Left renal pelvis (tissue), 4 donors: ENCODE measurements around the gene POLR3E. TPM values are rescaled to one million over a fixed set of nuclear protein-coding genes. Genes with fewer than 3 reads are reported as not detected.

ENCODE experiments used
- DNase-seq, 4 donors: peaks; one replicate each; pipeline ENCODE4 v3.0.0-alpha.2; 2013; ENCODE audit warnings: low read depth in 4 of 4, low spot score in 3 of 4
- polyA plus RNA-seq, 4 donors: library from polyadenylated mRNA; unstranded; fragments of 120-200 nt; gene quantifications; one replicate each; pipeline ENCODE4 v1.2.1, GENCODE V29; 2013; ENCODE audit not compliant: insufficient read length in 4 of 4

POLR3E gene
- polyA plus RNA-seq, 4 donors: 43.8 to 65.3 (median 52.9) TPM

- DNase-seq: no peak
These were observed 17.7 kb downstream of the POLR3E start for GRCh38 chr16:22314661-22315626.

- no peak for DNase-seq
These were observed 18.8 kb downstream of the POLR3E start for GRCh38 chr16:22315979-22316378.

GRCh38 chr16:22316411-22316811, 19.2 kb downstream of the POLR3E start:
- DNase-seq: no peak

- DNase-seq: no peak
These were observed 19.9 kb downstream of the POLR3E start for GRCh38 chr16:22317001-22317530.

- DNase-seq: no peak
These were observed 20.4 kb downstream of the POLR3E start for GRCh38 chr16:22317625-22318024.

- no peak for DNase-seq
These were observed 21.6 kb downstream of the POLR3E start for GRCh38 chr16:22318690-22319358.

- no peak for DNase-seq
These were observed 23.5 kb downstream of the POLR3E start for GRCh38 chr16:22320572-22321339.

- DNase-seq: peak; percentile 31 to 47 (median 36)
These were observed 24.3 kb downstream of the POLR3E start for GRCh38 chr16:22321340-22322001.

- no peak for DNase-seq
These were observed 24.8 kb downstream of the POLR3E start for GRCh38 chr16:22322021-22322471.

- no peak for DNase-seq
These were observed 25.5 kb downstream of the POLR3E start for GRCh38 chr16:22322741-22323140.

- no peak for DNase-seq
These were observed 26.2 kb downstream of the POLR3E start for GRCh38 chr16:22323173-22323958.

- no peak for DNase-seq
These were observed 27.0 kb downstream of the POLR3E start for GRCh38 chr16:22323959-22324786.

- DNase-seq: no peak
These were observed 27.8 kb downstream of the POLR3E start for GRCh38 chr16:22324787-22325597.

GRCh38 chr16:22325598-22326368, 28.6 kb downstream of the POLR3E start:
- DNase-seq: no peak

- no peak for DNase-seq
These were observed 29.1 kb downstream of the POLR3E start for GRCh38 chr16:22326369-22326652.

- no peak for DNase-seq
These were observed 29.7 kb downstream of the POLR3E start for GRCh38 chr16:22326771-22327445.

GRCh38 chr16:22327446-22327775, 30.2 kb downstream of the POLR3E start:
- no peak for DNase-seq
